Measurements from ENCODE around the gene EEF2KMT.
"Not testable (repeated sequence)": the region's sequence is repeated elsewhere in the genome, so short reads cannot be mapped to it uniquely, and the experiment has no call there.

DNA sequence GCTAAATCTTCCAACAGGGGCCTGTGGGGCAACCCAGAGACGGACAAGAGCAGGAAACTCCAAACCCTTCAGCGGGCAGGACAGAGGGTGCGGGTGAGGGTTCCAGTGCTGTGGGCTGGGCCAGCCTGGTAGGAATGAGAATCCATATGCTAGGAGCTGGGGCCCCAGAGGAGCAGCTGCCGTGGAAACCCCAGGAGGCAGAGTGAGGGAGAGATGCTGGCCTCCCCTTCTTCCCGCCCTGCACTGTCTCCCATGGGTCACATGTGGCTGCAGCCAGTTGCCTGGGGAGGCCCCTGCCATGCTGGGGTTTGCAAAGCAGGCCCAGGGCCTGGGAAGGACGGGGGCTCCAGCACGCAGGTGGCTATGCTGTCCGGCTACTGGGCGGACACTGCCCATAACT, 4.5 kb downstream of the EEF2KMT start:
- TF ChIP-seq, protein P1, sequence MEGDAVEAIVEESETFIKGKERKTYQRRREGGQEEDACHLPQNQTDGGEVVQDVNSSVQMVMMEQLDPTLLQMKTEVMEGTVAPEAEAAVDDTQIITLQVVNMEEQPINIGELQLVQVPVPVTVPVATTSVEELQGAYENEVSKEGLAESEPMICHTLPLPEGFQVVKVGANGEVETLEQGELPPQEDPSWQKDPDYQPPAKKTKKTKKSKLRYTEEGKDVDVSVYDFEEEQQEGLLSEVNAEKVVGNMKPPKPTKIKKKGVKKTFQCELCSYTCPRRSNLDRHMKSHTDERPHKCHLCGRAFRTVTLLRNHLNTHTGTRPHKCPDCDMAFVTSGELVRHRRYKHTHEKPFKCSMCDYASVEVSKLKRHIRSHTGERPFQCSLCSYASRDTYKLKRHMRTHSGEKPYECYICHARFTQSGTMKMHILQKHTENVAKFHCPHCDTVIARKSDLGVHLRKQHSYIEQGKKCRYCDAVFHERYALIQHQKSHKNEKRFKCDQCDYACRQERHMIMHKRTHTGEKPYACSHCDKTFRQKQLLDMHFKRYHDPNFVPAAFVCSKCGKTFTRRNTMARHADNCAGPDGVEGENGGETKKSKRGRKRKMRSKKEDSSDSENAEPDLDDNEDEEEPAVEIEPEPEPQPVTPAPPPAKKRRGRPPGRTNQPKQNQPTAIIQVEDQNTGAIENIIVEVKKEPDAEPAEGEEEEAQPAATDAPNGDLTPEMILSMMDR (IDR thresholded peaks at IDR 0.05), result not testable (repeated sequence)
- not testable (repeated sequence) for TF ChIP-seq POLR2A (IDR thresholded peaks at IDR 0.05)

Measured in adrenal gland (tissue), 5 donors.